GM21529 (cell line): ENCODE data around the gene SIX2.
"Not testable (repeated sequence)": the region's sequence is repeated elsewhere in the genome, so short reads cannot be mapped to it uniquely, and the experiment has no call there.

Source experiments
- ATAC-seq: cut with Tn5 transposase; IDR thresholded peaks from one replicate; pipeline ENCODE4 v1.9.1; 2021; ENCODE audit not compliant: unreplicated experiment

The SIX2 gene

DNA sequence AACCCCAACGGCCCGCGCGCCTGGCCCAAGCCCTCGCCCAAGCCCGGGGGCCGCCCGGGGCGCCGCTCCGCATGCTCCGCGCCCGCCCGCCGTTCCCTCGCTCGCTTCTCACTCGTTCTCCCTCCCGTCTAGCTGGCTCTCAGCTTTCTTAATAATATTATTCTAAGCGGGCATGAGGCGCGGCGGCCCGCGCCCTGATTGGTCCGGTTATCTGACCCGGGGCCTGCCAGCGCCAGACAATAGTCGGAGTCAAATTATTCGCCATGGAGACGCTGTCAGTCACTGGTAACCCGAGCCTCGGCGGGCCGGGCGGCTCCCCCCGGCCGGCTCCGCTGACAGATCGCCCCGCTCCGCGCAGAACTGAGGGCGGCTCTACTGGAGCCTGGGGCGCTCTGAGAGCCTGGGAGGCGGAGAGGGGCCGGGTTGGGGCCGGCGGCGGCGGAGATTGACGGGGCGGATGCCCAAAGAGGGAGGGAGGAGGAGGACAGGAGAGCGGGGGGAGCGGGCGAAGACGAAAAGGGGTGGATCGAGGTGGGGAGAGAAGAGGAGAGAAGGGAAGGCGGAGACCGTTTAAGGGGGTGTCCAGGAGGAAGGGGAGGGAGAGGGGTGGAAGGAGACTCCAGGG is at the start of gene SIX2:
TSS of gene SIX2 (minus strand) at position 150 of the 625 bp plus-strand sequence. CDS start 342 bp downstream, outside the sequence.
- ATAC-seq: no peak

DNA sequence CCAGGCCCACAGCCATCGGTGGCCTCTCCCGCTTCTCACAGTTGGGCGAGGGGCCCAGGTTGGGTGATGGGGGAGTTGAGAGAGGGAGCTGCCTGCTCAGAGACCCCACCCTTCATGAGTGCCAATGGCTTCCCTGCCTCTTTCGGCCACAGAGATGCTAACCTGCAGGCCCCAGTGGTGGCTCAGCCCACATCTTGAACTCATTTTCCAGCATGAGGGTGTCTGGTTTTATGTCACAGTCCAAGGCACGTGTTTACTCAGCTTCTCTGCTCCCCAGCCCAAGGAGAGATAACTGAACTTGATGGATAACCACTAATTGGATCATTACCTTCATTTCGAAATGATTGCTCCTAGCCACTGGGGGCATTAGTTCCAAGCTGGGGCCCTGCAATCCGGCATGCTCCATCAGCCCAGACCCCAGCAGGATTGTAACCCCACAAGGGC is 45.9 kb upstream of the SIX2 start:
- no peak for ATAC-seq

DNA sequence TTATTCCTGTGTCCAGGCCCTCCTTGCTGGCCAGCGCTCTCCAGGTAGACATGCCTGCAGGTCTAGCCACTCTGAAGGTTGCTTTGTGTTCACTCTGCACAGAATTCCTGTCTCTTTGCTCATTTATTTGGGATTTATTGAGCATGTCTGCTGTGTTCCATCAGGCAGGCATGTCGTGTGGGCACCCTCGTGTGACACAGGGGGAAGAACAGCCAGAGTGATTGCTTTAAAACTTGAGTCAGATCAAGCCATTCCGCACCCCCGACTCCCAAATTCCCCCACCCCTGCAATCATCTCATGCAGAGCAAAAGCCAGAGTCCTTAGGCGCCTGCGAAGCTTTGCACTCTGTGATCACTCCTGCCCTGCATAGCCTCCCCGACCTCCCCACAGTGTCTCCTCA is 44.7 kb upstream of the SIX2 start:
- ATAC-seq: no peak

DNA sequence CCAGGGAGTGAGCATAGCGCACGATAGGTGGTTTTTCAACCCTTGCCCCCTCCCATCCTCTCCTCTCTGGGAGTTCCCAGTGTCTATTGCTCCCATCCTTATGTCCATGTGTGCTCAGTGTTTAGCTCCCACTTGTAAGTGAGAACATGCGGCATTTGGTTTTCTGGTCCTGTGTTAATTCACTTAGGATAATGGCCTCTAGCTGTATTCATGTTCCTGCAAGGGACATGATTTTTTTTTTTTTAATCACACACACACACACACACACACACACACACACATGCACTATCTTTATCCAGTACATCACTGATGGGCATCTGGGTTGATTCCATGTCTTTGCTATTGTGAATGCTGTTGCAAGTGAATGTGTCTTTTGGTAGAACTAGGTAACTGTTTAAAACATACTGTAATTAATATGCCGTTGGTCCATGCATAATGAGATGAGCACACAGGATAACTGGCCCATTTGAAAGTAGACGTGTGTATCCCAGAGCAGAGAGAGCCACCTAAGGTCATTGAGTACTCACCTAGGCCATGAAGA is 43.2 kb upstream of the SIX2 start:
- no peak for ATAC-seq

DNA sequence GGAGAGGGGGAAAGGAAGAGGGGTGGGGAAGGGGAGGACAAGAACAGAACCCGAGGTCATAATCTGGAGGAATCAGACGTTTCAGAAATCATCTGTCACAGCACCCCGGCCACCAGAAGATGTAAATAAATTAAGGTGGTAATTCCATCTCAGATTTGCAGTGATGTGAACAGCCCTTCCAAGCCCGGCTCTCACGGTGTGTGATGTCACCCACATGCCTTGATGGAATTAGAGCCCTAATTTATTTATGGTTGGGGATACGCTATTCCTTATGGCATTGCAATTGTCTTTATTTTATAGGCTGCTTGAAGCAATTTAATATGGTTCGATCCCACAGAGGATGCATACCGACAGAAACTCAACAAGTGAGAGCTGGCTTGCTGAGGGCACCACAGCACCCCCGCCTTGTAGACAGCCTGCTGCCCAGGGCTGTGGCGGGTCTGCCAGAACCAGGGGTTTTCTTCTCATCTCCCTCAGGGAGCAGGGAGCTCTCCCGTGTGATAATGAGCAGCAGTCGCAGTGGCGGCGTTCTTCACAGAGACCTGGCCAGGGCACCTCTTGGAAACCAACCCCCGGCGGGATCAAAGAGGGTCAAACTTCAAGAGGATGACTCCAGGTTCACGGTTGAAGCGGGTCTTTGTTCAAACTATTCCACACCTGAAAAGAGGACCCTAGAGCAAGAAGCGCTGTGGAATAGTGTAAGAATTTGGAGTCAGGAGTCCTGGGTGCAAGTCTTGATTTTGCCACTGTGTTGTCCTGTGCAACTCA is 40.5 kb upstream of the SIX2 start:
- ATAC-seq: no peak

DNA sequence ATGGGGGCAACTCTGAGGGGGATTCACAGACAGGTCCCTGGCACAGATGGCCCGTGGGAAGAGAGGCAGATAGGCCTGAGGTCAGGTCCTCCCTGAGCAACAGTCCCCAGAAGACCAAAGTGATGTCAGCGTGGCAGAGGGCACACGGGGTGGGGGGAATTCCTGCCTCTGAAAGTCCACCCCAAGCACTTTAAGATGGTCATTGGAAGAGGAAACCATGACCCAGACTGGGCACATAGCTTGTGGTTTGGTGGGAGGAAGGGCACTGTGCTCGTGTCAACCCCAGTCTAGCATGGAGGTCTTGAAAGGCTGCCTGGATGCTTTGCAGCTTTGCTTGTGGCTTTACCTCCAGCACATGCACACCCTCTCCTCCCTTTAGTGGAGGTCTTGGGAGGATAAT is 38.0 kb upstream of the SIX2 start:
- ATAC-seq: no peak

DNA sequence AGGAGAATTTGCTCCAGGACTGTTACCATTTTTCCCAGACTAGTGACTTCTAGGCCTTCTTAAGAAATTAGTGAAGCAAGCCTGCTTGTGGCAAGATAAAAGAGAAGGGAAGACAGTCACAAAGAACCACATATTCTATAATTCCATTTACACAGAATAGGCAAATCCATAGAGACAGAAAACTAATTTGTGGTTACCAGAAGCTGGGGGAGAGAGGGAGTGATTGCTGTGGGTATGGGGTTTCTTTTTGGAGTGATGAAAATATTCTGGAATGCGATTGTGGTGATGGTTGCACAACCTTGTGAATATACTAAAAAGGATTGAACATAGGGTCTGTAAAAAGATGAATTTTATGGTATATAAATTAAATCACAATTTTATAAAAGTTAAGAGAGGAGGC is 37.5 kb upstream of the SIX2 start:
- no peak for ATAC-seq

DNA sequence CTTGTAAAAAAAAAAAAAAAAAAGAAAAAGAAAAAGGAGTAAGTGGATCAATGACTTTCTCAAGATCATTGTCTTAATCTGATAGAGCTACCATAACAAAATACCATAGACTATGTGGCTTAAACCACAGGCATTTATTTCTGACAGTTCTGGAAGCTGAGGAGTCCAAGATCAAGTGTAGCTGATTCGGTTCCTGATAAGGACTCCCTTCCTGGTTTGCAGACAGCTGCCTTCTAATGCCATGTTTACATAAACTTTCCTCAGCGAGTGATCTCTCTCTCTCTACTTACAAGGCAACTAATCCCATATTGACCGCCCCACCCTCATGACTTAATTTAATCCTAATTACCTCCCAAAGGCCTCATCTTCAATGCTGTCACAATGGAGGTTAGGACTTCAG is 36.5 kb upstream of the SIX2 start:
- ATAC-seq: no peak

DNA sequence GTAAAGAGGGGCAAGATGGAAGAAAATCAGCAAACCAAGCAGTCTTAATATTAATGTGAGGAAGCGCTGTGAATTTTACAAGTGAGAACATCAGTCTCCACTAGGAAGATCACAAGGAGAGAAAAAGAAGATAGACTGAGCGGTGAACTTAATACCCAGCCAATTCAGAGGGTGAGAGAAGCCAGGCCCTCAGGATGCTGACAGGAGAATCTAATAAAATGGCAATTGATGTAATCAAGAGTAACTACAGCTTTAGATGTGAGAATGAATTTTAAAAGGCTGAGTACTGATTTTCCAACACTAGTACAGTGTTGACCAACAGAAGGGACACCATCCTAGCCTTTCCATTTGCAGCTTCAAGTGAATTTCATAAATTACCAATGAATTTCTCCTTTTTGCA is 35.7 kb upstream of the SIX2 start:
- no peak for ATAC-seq

DNA sequence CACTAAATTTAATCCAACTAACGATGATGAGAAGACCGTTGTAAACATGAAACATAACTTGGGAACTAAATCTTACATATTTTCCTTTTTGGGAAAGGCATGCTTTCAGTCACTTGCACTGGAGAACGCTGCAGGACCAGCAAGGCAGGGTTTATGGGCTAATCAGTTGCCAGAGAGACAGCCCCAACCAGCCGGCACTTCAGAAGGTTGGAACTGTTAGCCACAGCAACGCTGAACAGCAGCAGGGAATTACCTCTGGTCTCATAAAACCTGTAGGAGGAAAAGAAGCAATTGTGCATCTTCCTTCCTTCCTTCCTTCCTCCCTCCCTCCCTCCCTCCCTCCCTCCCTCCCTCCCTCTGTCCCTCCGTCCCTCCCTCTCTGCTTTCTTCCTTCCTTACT is 33.9 kb upstream of the SIX2 start:
- ATAC-seq: no peak

DNA sequence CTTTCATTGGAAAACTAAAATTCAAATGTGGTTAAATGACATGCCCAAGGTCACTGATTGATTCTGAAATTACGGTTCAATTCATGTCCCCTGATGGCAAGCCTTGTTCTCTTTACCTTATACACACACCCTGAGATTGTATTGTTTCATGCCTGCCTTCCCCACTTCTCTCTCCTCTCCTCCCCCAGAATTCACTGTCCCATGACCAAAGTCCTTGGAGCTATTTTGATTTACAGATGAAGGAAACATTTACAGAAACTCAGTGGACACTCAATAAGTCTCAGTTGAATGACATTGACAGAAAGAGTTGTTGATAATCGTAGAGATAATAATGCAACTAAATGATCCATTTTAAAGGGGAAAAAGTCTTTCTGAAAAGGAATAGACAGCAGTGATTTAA is 33.1 kb upstream of the SIX2 start:
- no peak for ATAC-seq

DNA sequence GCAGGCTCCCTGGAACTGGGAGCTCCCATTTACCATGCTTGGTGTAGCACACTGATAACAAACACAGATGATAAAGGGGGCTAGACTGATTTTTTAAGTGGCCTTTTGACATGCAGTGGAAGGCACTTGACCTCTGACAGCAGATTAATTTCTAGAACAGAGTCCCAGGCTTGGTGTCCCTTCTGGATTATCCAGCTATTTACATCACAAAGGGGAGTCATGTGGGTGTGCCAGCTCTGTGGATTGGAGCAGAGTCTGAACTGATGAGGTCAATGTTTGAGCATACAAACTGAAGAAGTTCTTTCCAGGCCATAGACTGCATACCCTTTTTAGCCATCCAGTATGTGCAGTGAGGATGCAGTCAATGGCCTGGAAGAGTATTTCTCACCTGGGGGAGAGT is 31.5 kb upstream of the SIX2 start:
- no peak for ATAC-seq

DNA sequence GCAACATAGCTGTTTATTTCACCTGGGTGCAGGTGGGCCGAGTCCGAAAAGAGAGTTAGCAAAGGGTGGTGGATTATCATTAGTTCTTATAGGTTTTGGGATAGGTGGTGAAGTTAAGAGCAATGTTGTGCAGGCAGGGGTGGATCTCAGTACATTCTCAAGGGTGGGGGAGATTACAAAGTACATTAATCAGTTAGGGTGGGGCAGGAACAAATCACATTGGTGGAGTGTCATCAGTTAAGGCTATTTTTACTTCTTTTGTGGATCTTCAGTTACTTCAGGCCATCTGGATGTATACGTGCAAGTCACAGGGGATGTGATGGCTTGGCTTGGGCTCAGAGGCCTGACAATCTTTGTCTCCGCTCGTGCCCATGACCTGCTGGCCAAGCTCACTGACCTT is 30.6 kb upstream of the SIX2 start:
- ATAC-seq: not testable (repeated sequence)

DNA sequence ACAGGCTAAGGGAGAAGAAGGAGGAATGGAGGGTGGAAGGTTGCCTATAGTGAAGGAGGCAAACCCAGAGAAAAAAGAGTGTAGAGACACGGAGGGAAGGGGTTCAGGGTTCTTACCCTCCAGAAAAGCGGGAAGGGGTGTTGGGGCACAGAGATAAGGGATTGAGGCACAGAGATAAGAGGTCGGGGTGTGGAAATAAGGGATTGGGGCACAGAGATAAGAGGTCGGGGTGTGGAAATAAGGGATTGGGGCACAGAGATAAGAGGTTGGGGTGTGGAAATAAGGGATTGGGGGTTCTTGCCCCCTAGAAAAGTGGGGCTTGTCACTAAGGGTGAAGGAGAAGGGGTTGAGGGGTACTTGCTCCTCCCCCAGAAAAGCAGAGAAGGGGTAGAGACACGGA is 29.6 kb upstream of the SIX2 start:
- ATAC-seq: not testable (repeated sequence)

DNA sequence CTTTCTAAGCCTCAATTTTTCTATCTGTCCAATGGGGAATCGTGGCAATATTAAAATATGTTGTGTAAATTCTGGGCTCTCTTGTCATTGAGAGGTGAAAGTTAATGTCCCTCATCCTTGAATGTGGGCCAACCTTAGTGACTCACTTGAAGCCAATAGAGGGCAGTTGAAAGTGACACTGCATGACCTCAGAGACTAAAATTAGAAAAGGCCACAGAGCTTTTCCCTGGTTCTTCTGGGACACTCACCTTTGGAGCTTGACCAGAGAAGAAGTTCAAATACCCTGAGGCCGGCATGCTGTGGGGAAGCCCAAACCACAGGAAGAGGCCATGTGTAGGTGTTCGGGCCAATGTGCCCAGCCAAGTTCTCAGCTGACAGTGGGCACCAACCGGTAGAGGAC is 24.1 kb upstream of the SIX2 start:
- no peak for ATAC-seq

DNA sequence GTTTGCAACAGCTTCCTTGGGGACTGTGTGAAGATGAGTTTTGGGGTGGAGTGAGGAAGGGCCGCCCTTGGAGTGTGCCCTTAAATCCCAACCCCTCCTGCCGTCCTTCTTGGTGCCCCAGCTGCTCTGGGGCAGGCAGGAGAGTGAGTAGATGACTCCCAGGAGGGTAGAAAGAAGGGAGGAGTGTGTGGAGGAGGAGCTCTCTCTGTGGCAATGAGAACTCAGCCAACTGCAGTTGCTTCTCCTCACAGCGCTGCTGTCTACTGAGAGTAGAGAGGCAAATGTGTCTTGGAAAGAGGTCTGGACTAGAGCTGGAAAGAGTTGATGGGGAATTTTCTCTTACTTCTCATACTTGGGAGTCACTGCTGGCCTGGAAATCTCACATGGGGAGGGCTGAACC is 21.8 kb upstream of the SIX2 start:
- ATAC-seq: no peak

DNA sequence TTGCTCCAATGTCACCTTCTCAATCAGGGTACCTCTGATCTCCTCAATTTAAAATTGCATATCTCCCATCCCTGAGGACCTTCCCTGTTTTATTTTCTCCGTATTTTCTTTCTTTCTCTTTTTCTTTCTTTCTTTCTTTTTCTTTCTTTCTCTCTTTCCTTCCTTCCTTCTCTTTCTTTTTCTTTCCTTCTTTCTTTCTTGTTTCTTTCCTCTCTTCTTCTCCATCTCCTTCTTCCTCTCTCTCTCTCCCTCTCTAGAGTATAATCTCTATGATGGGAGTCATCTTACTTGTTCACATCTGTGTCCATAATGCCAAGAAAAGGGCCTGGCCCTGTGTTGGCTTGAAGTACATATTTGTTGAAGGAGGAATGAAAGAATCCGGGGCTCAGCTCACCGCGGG is 21.3 kb upstream of the SIX2 start:
- no peak for ATAC-seq

DNA sequence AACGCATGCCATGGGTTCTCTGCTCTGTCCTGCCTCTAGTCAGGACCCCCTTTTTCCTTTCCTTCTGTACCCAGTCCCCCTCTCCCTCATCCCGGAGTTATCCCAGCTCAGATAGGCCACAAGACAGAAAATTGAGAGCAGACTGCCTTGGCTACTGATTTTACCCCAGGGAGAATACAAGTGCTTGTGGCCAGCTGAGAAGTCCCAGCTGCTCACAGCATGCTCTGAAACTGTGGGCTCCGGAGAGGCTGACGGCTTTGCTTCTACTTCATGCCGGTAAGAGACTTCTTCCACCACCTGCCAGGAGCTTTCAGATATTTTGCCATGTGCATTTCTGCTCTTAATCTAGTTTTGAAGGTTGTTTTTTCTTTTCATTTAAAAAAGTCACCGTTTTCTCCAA is 20.0 kb upstream of the SIX2 start:
- ATAC-seq: no peak

DNA sequence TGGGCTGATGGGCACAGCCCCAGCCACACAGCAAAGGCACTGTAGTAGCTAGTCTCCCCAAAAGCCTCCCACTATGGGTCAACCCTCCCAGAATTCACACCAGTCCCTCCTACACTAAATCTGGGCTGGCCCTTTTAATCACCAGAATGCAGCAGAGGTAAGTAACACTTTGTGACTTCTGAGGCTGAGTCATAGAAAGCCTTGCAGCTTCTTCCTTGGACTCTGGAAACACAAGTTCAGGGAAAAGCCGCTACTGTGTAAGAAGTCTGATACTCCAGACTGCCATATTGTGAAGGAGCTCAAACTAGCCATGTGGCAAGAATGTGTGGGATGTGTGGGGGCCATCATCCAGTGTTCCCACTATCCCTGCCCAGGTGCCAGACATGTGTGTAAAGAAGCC is 19.0 kb upstream of the SIX2 start:
- no peak for ATAC-seq

DNA sequence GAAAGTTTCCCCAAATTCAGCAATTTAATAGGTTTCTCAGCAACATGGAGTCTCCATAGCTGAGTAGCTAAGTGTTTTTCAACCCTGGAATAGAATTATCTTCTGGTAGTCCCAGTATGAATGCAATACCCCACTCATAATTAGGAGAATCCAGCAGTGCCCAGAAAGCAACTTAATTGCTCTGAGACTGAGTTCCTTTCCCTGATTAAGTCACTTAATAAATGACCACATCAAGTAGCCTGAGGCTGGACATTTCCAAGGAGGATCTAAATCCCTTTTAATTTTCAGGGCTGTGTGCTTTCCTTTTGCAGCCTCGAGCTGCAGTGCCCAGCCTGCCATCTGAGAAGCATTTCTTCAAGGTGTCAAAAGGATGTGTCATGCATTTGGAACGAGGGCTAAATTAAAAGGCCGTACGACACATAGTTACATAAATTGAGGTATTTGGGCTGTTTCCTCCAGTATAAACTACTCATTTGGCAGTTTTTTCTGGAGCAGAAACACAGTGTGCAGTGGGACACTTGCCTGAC is 17.7 kb upstream of the SIX2 start:
- no peak for ATAC-seq

DNA sequence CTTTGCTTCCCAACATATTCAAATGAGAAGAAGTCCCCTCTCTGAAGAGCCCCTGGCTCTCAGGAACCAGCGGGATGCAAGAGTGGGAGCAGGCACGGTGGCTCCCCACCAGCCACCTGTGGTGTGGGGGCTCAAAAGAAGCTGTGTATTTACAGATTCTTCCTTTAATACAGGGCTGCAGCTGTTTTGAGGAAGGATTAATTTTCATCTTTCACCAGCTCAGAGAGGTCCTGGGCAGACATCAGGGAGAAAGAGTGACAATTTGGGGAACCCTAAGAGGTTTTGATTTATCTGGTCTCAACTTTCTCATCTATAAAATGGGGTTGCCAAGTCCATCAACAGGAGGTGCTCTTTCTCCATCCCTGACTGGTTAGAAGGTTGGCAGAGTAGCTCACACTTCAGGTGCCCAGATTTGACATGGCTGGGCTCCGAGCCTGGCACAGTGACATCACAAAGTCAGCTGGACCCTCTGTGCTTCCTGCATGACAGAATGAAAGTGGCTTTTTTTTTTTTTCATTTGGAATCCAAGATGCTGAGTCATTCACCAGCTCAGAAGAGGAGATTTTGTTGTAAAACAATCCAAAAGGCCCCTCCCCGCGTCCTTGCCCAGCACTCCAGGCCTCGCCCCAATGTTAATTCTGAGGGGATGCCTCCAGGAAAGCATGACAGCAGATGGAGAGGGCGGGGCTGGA is 15.5 kb upstream of the SIX2 start:
- ATAC-seq: no peak

DNA sequence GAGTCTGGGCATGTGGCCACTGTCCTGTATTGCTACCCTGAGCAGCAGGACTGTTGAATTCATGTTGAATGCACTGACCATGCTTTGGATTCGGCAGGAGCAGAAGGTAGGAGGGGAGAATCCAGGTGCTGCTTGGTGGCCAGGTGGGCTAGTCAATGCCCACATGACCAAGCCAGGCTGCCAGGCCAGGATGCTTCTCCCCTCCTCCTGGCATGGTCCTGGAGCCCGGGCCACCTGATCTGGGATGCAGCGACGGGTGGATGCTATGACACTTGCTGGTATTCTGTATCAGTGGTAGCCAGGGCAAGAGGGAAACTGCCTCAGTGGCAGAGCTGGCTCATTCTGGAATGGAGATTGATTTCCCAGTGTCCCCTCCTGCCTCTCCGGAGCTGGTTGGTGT is 14.8 kb upstream of the SIX2 start:
- ATAC-seq: no peak
